HepG2 (cell line): ENCODE results near the gene NFATC1. TPM values are rescaled to one million over a fixed set of nuclear protein-coding genes. Genes with fewer than 3 reads are reported as not detected.

Experiments
- ATAC-seq: fragments of 200-7000 bp; cut with Tn5 transposase; 3 replicates; pipeline ENCODE4 v1.9.1; 2020; ENCODE audit warnings: mild to moderate bottlenecking, moderate library complexity
- BruUV-seq: library from RNA; stranded (reverse); fragments of 400-500 nt; replicated peaks from 2 replicates; lab custom pipeline; 2021; lab: Mats Ljungman, UMichigan
- CTCF ChIA-PET: fragments of 300-600 bp; formaldehyde crosslinking; extraction: SDS; loops from one replicate; lab custom pipeline; 2021; ENCODE audit warnings: low total read pairs, inconsistent platforms, low intra/inter-chr PET ratio; lab: Yijun Ruan, JAX
- POLR2A ChIA-PET: fragments of 350-600 bp; sonication (Branson Sonifier 250); formaldehyde crosslinking; loops from one replicate; lab custom pipeline; 2020; ENCODE audit warnings: antibody characterized with exemption, inconsistent platforms; lab: Yijun Ruan, JAX
- DNase-seq: peaks from one replicate; pipeline ENCODE4 v3.0.0-alpha.2; 2015; ENCODE audit warnings: low spot score
- FAIRE-seq: peaks from 3 replicates; lab custom pipeline; 2011; peaks lifted over from hg19 to GRCh38; lab: Jason Lieb, UNC
- H2AFZ ChIP-seq: one replicate; pipeline ENCODE4 v1.6.1; 2011; ENCODE audit warnings: low read length, inconsistent platforms
- H3K27ac ChIP-seq: fragments of 300-600 bp; 3 replicates; pipeline ENCODE4 v1.8.0; 2011; ENCODE audit warnings: mixed run types, mild to moderate bottlenecking, mixed read lengths, low read length, inconsistent platforms; ENCODE audit not compliant: insufficient read depth; ENCODE audit errors: extremely low read length
- H3K27me3 ChIP-seq, 2 experiments: fragments of 200-600 bp in 1 of 2; 2 replicates in 1 of 2; 3 replicates in 1 of 2; pipeline versions ENCODE4 v1.6.0 to v1.8.0; 2011; ENCODE audit warnings: low read length in 2 of 2, mild to moderate bottlenecking in 2 of 2, moderate library complexity in 2 of 2, inconsistent platforms in 1 of 2; ENCODE audit not compliant: insufficient read depth in 2 of 2, control insufficient read depth in 1 of 2
- H3K36me3 ChIP-seq, 2 experiments: fragments of 200-600 bp in 1 of 2; replicated peaks in 1 of 2; 2 replicates in 1 of 2; 3 replicates in 1 of 2; pipeline versions ENCODE4 v1.5.1 to v1.8.0; 2011; ENCODE audit warnings: low read length in 2 of 2, inconsistent platforms in 1 of 2; ENCODE audit not compliant: insufficient read depth in 2 of 2, control insufficient read depth in 1 of 2
- H3K4me1 ChIP-seq: 2 replicates; pipeline ENCODE4 v1.5.1; 2012; ENCODE audit warnings: low read length, inconsistent platforms; ENCODE audit not compliant: insufficient read depth
- H3K4me2 ChIP-seq: 2 replicates; pipeline ENCODE4 v1.6.0; 2011; ENCODE audit warnings: low read depth, low read length, inconsistent platforms
- H3K4me3 ChIP-seq, 3 experiments: fragments of 200-600 bp in 1 of 3; sonication (generic), shearing (Covaris generic) in 1 of 3; replicated peaks in 1 of 3; 2 replicates each; pipeline ENCODE4 v1.5.1; 2011 to 2016; ENCODE audit warnings: low read length in 3 of 3, inconsistent platforms in 2 of 3, low read depth in 2 of 3, mild to moderate bottlenecking in 2 of 3, control low read depth in 1 of 3, mixed read lengths in 1 of 3; ENCODE audit not compliant: insufficient read depth in 1 of 3
- H3K79me2 ChIP-seq: one replicate; pipeline ENCODE4 v1.6.1; 2011; ENCODE audit warnings: low read length, inconsistent platforms; ENCODE audit not compliant: insufficient read depth
- H3K9ac ChIP-seq: 2 replicates; pipeline ENCODE4 v1.6.0; 2011; ENCODE audit warnings: mild to moderate bottlenecking, low read depth, low read length, inconsistent platforms; ENCODE audit not compliant: insufficient read depth
- H3K9me3 ChIP-seq: 2 replicates; pipeline ENCODE4 v1.5.1; 2012; ENCODE audit warnings: mild to moderate bottlenecking, low read length
- H4K20me1 ChIP-seq: 2 replicates; pipeline ENCODE4 v1.6.0; 2011; ENCODE audit warnings: inconsistent platforms, mild to moderate bottlenecking, low read length, moderate library complexity; ENCODE audit not compliant: insufficient read depth
- ATF6 ChIP-seq: sonication (generic); formaldehyde crosslinking; conservative IDR thresholded peaks from 2 replicates; pipeline ENCODE4 v1.4.0; 2020; ENCODE audit warnings: missing genetic modification reagents
- IRF9 ChIP-seq: sonication (generic); formaldehyde crosslinking; IDR thresholded peaks from 2 replicates; pipeline ENCODE4 v1.8.0; 2022; ENCODE audit warnings: missing genetic modification reagents, mild to moderate bottlenecking, borderline replicate concordance
- KDM2A ChIP-seq: sonication (generic); formaldehyde crosslinking; IDR thresholded peaks from 2 replicates; pipeline ENCODE4 v1.4.0; 2020; ENCODE audit warnings: low read depth, missing genetic modification reagents, borderline replicate concordance
- MYC ChIP-seq: sonication (generic); formaldehyde crosslinking; IDR thresholded peaks from 2 replicates; pipeline ENCODE4 v1.9.0; 2021; ENCODE audit warnings: missing genetic modification reagents, borderline replicate concordance
- NCOA2 ChIP-seq: sonication (generic); formaldehyde crosslinking; IDR thresholded peaks from 2 replicates; pipeline ENCODE4 v1.8.0; 2022; ENCODE audit warnings: inconsistent platforms
- TOE1 ChIP-seq: sonication (generic); formaldehyde crosslinking; IDR thresholded peaks from 2 replicates; pipeline ENCODE4 v1.4.0; 2020; ENCODE audit warnings: mild to moderate bottlenecking, missing genetic modification reagents
- ZNF263 ChIP-seq: sonication (generic); formaldehyde crosslinking; IDR thresholded peaks from 2 replicates; pipeline ENCODE4 v1.4.0; 2020; ENCODE audit warnings: missing genetic modification reagents
- ZNF264 ChIP-seq: sonication (generic); formaldehyde crosslinking; IDR thresholded peaks from 2 replicates; pipeline ENCODE4 v1.4.0; 2020; ENCODE audit warnings: missing genetic modification reagents
- ZNF557 ChIP-seq: sonication (generic); formaldehyde crosslinking; IDR thresholded peaks from 2 replicates; pipeline ENCODE4 v1.4.0; 2020; ENCODE audit warnings: missing genetic modification reagents
- ZNF558 ChIP-seq: sonication (generic); formaldehyde crosslinking; IDR thresholded peaks from 2 replicates; pipeline ENCODE4 v1.9.0; 2022; ENCODE audit warnings: mild to moderate bottlenecking, missing genetic modification reagents, borderline replicate concordance
- ZNF777 ChIP-seq: sonication (generic); formaldehyde crosslinking; IDR thresholded peaks from 2 replicates; pipeline ENCODE4 v1.4.0; 2020; ENCODE audit warnings: missing genetic modification reagents
- WGBS: methylation state at CpG from one replicate; pipeline ENCODE4 v1.1.6; 2017; ENCODE audit warnings: low lambda C conversion rate; 5-methylcytosine and 5-hydroxymethylcytosine counted together
- in situ Hi-C: cut with HindIII; loops from 2 replicates; pipeline ENCODE4 v1.10.0; 2017; ENCODE audit warnings: low pct_unique_long_range_greater_than_20kb; ENCODE audit not compliant: extremely low pct_ligation_motif_present
- intact Hi-C: fragments of 100-400 bp; cut with micrococcal nuclease; formaldehyde crosslinking; loops from one replicate; pipeline ENCODE4 v1.10.0; 2022; ENCODE audit not compliant: unreplicated experiment
- polyA plus RNA-seq, 8 experiments: library from polyadenylated mRNA; depleted of rRNA in 3 of 8; stranded (reverse) in 7 of 8; unstranded in 1 of 8; fragments of >200 nt; fragmentation: Illumina TruSeq in 4 of 8; extraction: Trizol in 4 of 8; gene quantifications; 2 replicates each; pipeline versions ENCODE4 v1.2.1 to v1.2.3, GENCODE V29; 2011 to 2016; ENCODE audit warnings: low read depth in 4 of 8, missing spikeins in 1 of 8, mixed read lengths in 1 of 8; ENCODE audit not compliant: insufficient read depth in 1 of 8
- total RNA-seq, 5 experiments: library from RNA; depleted of rRNA; stranded (reverse); fragments of >200 nt; fragmentation: Illumina TruSeq; extraction: Trizol; gene quantifications; 2 replicates each; pipeline ENCODE4 v1.2.3, GENCODE V29; 2016; ENCODE audit warnings: low read depth in 1 of 5

The NFATC1 gene
- total and polyA plus RNA-seq, 2 of the 13 experiments (the other 11 are each of a cell fraction or from before 2014, with no cell fraction given), result not detected

- TF ChIP-seq ZNF777 (CRISPR knock-in tag) (no peak), MYC (CRISPR knock-in tag) (no peak), KDM2A (CRISPR knock-in tag) (no peak)
- no peaks in the 10 kb centered on the region for H4K20me1 ChIP-seq
Measured at GRCh38 chr18:79452991-79453645, 57.4 kb downstream of the NFATC1 start.

DNA sequence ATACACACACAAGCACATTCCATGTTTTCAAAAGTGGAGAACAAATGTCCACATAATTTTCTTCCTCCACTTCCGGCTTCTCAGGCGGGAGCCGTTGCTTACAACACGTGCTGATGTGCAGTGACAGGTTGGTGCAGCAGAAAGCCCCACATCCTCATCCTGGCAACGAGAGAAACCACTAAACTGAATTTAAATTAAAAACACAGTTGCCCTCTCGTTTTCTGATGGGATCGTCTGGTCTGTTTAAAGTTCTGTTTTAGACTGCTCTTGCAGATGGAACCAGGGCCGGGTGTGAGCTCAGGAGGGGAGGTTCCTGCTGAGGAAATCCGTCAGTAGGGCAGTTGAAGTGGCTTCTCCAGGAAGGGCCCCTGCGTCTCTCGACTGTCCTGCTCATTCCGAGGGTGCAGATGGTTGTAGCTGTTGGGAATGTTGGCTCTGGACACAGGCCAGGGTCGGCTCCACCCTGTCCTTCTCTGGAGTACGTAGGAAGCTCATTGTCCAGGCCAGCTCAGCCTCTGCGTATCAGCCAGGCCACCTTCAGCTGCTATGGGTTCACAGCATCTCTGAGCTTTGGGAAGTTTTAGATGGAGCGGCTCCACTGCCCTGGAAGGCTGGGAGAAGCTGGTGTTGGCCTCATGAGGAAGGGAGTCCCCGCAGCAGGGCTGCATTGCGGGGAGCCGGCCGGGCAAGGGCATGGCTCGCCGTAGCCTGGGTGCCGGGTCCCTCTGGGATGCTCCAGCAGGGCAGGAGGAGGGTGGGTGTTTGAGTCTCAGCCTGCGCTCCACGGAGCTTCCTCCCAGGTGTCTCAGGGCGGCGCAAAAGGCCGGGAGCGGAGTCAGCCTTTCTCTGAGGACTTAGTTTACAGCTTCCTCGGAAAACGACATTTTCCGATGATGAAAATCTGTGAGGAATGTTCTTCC is 58.3 kb downstream of the NFATC1 start:
- no peak for FAIRE-seq
- no peak overlapping the region for H2AFZ ChIP-seq
- H3K27ac ChIP-seq, result no peak overlapping the region
- no peak for TF ChIP-seq ZNF557 (CRISPR knock-in tag)
- TF ChIP-seq ZNF263 (CRISPR knock-in tag), result no peak
- no peak for TF ChIP-seq ZNF558 (CRISPR knock-in tag)
- no peak for TF ChIP-seq TOE1 (CRISPR knock-in tag)
- no peak for TF ChIP-seq IRF9 (CRISPR knock-in tag)
- TF ChIP-seq NCOA2 (CRISPR knock-in tag), result no peak
- no peak for TF ChIP-seq ATF6 (CRISPR knock-in tag)
- TF ChIP-seq ZNF264 (CRISPR knock-in tag), result no peak
- H3K4me3 ChIP-seq, result no peak overlapping the region
- WGBS, result 33% methylated on average over 13 of the region's 32 CpGs
- H4K20me1 ChIP-seq, result no peaks in the 10 kb centered on the region
- intact Hi-C loops, result no loop called here
- no peak for ATAC-seq
- H3K36me3 ChIP-seq, result no peaks in the 10 kb centered on the region
- no TSS peak for BruUV-seq
- H3K9me3 ChIP-seq, result no peaks in the 10 kb centered on the region
- H3K27me3 ChIP-seq, result peaks cover 17 to 93% of the 10 kb centered on the region in 2 experiments
- CTCF ChIA-PET, result no interaction called here
- no peaks in the 10 kb centered on the region for H3K79me2 ChIP-seq
- H3K4me1 ChIP-seq, result no peaks in the 10 kb centered on the region
- no peak overlapping the region for H3K4me2 ChIP-seq
- DNase-seq, result no peak
- in situ Hi-C loops, result no loop called here
- POLR2A ChIA-PET, result no interaction called here
- H3K9ac ChIP-seq, result no peak overlapping the region

More at GRCh38 chr18:79452991-79453645, 57.4 kb downstream of the NFATC1 start:
- H3K4me1 ChIP-seq, result no peaks in the 10 kb centered on the region
- H3K4me2 ChIP-seq, result no peak overlapping the region
- POLR2A ChIA-PET, result no interaction called here
- H3K9me3 ChIP-seq, result no peaks in the 10 kb centered on the region
- WGBS, result 44% methylated on average over 12 of the region's 19 CpGs
- H3K36me3 ChIP-seq, result no peaks in the 10 kb centered on the region
- no peak overlapping the region for H2AFZ ChIP-seq
- H3K9ac ChIP-seq, result no peak overlapping the region
- H3K27me3 ChIP-seq, result peaks cover 16 to 92% of the 10 kb centered on the region in 2 experiments
- no TSS peak for BruUV-seq
- FAIRE-seq (no peak), ATAC-seq (no peak), DNase-seq (no peak)
- H3K27ac ChIP-seq, result no peak overlapping the region
- intact Hi-C loops, result no loop called here
- H3K4me3 ChIP-seq, result no peak overlapping the region
- in situ Hi-C loops, result no loop called here
- no peaks in the 10 kb centered on the region for H3K79me2 ChIP-seq
- CTCF ChIA-PET, result no interaction called here
